ENCODE data around the gene PPIH.

DNA sequence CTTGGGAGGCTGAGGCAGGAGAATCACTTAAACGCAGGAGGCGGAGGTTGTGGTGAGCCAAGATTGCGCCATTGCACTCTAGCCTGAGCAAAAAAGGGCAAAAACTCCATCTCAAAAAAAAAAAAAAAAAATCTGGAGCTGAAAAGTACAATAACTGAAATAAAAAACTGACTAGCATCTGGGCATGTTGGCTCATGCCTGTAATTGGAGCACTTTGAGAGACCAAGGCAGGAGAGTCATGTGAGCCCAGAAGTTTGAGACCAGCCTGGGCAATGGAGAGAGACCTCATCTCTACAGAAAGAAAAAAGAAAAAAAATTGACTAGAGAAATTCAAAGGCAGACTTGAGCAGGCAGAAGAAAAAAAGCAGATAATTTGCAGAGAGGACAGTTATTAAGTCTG is 63.7 kb downstream of the PPIH start:
- TF ChIP-seq, protein P1, sequence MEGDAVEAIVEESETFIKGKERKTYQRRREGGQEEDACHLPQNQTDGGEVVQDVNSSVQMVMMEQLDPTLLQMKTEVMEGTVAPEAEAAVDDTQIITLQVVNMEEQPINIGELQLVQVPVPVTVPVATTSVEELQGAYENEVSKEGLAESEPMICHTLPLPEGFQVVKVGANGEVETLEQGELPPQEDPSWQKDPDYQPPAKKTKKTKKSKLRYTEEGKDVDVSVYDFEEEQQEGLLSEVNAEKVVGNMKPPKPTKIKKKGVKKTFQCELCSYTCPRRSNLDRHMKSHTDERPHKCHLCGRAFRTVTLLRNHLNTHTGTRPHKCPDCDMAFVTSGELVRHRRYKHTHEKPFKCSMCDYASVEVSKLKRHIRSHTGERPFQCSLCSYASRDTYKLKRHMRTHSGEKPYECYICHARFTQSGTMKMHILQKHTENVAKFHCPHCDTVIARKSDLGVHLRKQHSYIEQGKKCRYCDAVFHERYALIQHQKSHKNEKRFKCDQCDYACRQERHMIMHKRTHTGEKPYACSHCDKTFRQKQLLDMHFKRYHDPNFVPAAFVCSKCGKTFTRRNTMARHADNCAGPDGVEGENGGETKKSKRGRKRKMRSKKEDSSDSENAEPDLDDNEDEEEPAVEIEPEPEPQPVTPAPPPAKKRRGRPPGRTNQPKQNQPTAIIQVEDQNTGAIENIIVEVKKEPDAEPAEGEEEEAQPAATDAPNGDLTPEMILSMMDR (IDR thresholded peaks at IDR 0.05; ENCODE audit: insufficient read depth, low read length, poor library complexity, severe bottlenecking): no peak
- TF ChIP-seq EZH2phosphoT487 (conservative IDR thresholded peaks at IDR 0.05; ENCODE audit: low read length): no peak

All from SU-DHL-6 (cell line).